HCT116 (cell line): ENCODE data around the gene KIAA1549.

ENCODE experiments used
- ATF3 ChIP-seq: IDR thresholded peaks from 2 replicates; pipeline ENCODE4 v1.6.1; 2012
- CTCF ChIP-seq, 3 experiments: fragments of 200-600 bp in 1 of 3; sonication (generic) in 1 of 3; IDR thresholded peaks in 2 of 3; conservative IDR thresholded peaks in 1 of 3; 2 replicates each; pipeline ENCODE4 v1.5.1; 2012 to 2017; ENCODE audit warnings: low read depth in 2 of 3, low read length in 2 of 3, antibody characterized with exemption in 1 of 3, borderline replicate concordance in 1 of 3, control low read depth in 1 of 3, mild to moderate bottlenecking in 1 of 3, mixed read lengths in 1 of 3, mixed run types in 1 of 3, moderate library complexity in 1 of 3; ENCODE audit not compliant: insufficient read depth in 1 of 3
- ELF1 ChIP-seq: IDR thresholded peaks from 2 replicates; pipeline ENCODE4 v1.6.1; 2012; ENCODE audit warnings: low read depth, borderline replicate concordance
- EZH2 ChIP-seq: fragments of 200-600 bp; sonication (generic); IDR thresholded peaks from 2 replicates; pipeline ENCODE4 v1.6.1; 2017; ENCODE audit warnings: antibody characterized with exemption, mixed run types
- EZH2phosphoT487 ChIP-seq: fragments of 200-600 bp; IDR thresholded peaks from 2 replicates; pipeline ENCODE4 v1.6.1; 2018; ENCODE audit warnings: antibody characterized with exemption, borderline replicate concordance
- FOSL1 ChIP-seq: IDR thresholded peaks from 2 replicates; pipeline ENCODE4 v1.6.1; 2012; ENCODE audit warnings: low read depth
- POLR2A ChIP-seq: IDR thresholded peaks from 2 replicates; pipeline ENCODE4 v1.7.0; 2011; ENCODE audit warnings: borderline replicate concordance; ENCODE audit not compliant: insufficient read depth, insufficient read length; ENCODE audit errors: extremely low read depth
- RAD21 ChIP-seq: IDR thresholded peaks from 2 replicates; pipeline ENCODE4 v1.6.1; 2012; ENCODE audit warnings: low read depth, mild to moderate bottlenecking
- SRF ChIP-seq: IDR thresholded peaks from 2 replicates; pipeline ENCODE4 v1.6.1; 2012; ENCODE audit warnings: low read depth
- TCF7L2 ChIP-seq: IDR thresholded peaks from 2 replicates; pipeline ENCODE4 v1.7.0; 2011; ENCODE audit warnings: borderline replicate concordance, inconsistent platforms; ENCODE audit not compliant: insufficient read depth, insufficient read length; ENCODE audit errors: extremely low read depth
- ZFX ChIP-seq: fragments of 450-650 bp; IDR thresholded peaks from 2 replicates; pipeline ENCODE4 v1.6.1; 2017
- ZNF274 ChIP-seq: fragments of 200-500 bp; sonication (Bioruptor generic); IDR thresholded peaks from 2 replicates; pipeline ENCODE4 v1.6.1; 2014; ENCODE audit warnings: mild to moderate bottlenecking, low read depth, low read length, inconsistent platforms
- TF ChIP-seq, protein P1 (sequence below): IDR thresholded peaks from 2 replicates; pipeline ENCODE4 v1.6.1; 2012; ENCODE audit warnings: low read depth
- TF ChIP-seq, protein P2 (sequence below): IDR thresholded peaks from 2 replicates; pipeline ENCODE4 v1.6.1; 2012

GRCh38 chr7:139026551-139026950 is 45.4 kb upstream of the KIAA1549 start:
- TF ChIP-seq CTCF (IDR thresholded peaks at IDR 0.05 in 2 of 3, conservative IDR thresholded peaks at IDR 0.05 in 1 of 3; ENCODE audit: borderline replicate concordance in 1 of 3, insufficient read depth in 1 of 3, low read depth in 2 of 3, low read length in 2 of 3): no peak
- TF ChIP-seq ZFX: no peak
- no peak for TF ChIP-seq ELF1
- TF ChIP-seq, protein P1, sequence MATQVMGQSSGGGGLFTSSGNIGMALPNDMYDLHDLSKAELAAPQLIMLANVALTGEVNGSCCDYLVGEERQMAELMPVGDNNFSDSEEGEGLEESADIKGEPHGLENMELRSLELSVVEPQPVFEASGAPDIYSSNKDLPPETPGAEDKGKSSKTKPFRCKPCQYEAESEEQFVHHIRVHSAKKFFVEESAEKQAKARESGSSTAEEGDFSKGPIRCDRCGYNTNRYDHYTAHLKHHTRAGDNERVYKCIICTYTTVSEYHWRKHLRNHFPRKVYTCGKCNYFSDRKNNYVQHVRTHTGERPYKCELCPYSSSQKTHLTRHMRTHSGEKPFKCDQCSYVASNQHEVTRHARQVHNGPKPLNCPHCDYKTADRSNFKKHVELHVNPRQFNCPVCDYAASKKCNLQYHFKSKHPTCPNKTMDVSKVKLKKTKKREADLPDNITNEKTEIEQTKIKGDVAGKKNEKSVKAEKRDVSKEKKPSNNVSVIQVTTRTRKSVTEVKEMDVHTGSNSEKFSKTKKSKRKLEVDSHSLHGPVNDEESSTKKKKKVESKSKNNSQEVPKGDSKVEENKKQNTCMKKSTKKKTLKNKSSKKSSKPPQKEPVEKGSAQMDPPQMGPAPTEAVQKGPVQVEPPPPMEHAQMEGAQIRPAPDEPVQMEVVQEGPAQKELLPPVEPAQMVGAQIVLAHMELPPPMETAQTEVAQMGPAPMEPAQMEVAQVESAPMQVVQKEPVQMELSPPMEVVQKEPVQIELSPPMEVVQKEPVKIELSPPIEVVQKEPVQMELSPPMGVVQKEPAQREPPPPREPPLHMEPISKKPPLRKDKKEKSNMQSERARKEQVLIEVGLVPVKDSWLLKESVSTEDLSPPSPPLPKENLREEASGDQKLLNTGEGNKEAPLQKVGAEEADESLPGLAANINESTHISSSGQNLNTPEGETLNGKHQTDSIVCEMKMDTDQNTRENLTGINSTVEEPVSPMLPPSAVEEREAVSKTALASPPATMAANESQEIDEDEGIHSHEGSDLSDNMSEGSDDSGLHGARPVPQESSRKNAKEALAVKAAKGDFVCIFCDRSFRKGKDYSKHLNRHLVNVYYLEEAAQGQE: no peak
- TF ChIP-seq POLR2A: no peak
- TF ChIP-seq, protein P2, sequence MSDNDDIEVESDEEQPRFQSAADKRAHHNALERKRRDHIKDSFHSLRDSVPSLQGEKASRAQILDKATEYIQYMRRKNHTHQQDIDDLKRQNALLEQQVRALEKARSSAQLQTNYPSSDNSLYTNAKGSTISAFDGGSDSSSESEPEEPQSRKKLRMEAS: no peak
- TF ChIP-seq EZH2: no peak
- no peak for TF ChIP-seq TCF7L2
- no peak for TF ChIP-seq RAD21
- no peak for TF ChIP-seq ZNF274
- no peak for TF ChIP-seq ATF3
- no peak for TF ChIP-seq SRF
- TF ChIP-seq EZH2phosphoT487: no peak
- no peak for TF ChIP-seq FOSL1
